Vagina (tissue), 2 donors: Measurements from ENCODE around the gene PITRM1. TPM values are rescaled to one million over a fixed set of nuclear protein-coding genes. Genes with fewer than 3 reads are reported as not detected.

ENCODE experiments used
- DNase-seq, 2 donors: peaks; one replicate each; pipeline ENCODE4 v3.0.0-alpha.2; 2017; ENCODE audit errors: extremely low spot score in 2 of 2
- H3K27ac ChIP-seq: fragments of 200-600 bp; sonication (generic); one replicate; pipeline ENCODE4 v1.5.1; 2019
- H3K27me3 ChIP-seq: fragments of 200-600 bp; sonication (generic); one replicate; pipeline ENCODE4 v1.5.1; 2019
- H3K36me3 ChIP-seq, 2 donors: fragments of 200-600 bp; sonication (generic); one replicate each; pipeline ENCODE4 v1.5.1; 2017 to 2019
- H3K4me1 ChIP-seq: fragments of 200-600 bp; sonication (generic); one replicate; pipeline ENCODE4 v1.5.1; 2019
- H3K4me3 ChIP-seq, 2 donors: fragments of 200-600 bp; sonication (generic); 1 replicate in 1 of 2; 2 replicates in 1 of 2; pipeline ENCODE4 v1.5.1; 2016 to 2019
- H3K9me3 ChIP-seq: fragments of 200-600 bp; sonication (generic); one replicate; pipeline ENCODE4 v1.5.1; 2019
- CTCF ChIP-seq, 3 experiments: fragments of 450-650 bp in 2 of 3; fragments of 200-600 bp in 1 of 3; sonication (generic) in 1 of 3; IDR thresholded peaks; one replicate each; pipeline ENCODE4 v1.5.1; 2017 to 2019; ENCODE audit warnings: antibody characterized with exemption in 3 of 3, mild to moderate bottlenecking in 2 of 3, moderate library complexity in 2 of 3
- POLR2A ChIP-seq, 2 donors: fragments of 450-650 bp; IDR thresholded peaks; one replicate each; pipeline ENCODE4 v1.6.1; 2017; ENCODE audit warnings: antibody characterized with exemption in 2 of 2, mild to moderate bottlenecking in 2 of 2, moderate library complexity in 2 of 2
- POLR2AphosphoS5 ChIP-seq, 2 donors: sonication (generic); formaldehyde crosslinking; IDR thresholded peaks; one replicate each; pipeline ENCODE4 v1.9.0; 2017; ENCODE audit warnings: antibody characterized with exemption in 2 of 2, mild to moderate bottlenecking in 2 of 2, low read depth in 1 of 2; ENCODE audit not compliant: insufficient read depth in 1 of 2
- intact Hi-C: fragments of 100-400 bp; cut with DNase I; formaldehyde crosslinking; loops from one replicate; pipeline ENCODE4 v1.15.1; 2023
- total RNA-seq: library from RNA; depleted of rRNA; stranded (reverse); fragments of >200 nt; gene quantifications from one replicate; pipeline ENCODE4 v1.2.3, GENCODE V29; 2016

Gene PITRM1
- total RNA-seq, 1 donor from 2014 or later: 58.9 TPM

GRCh38 chr10:3208481-3209406 lies 36.2 kb upstream of the PITRM1 start:
- Histone ChIP-seq H3K9me3 (no peaks in the 10 kb centered on the region), H3K36me3 (no peaks in the 10 kb centered on the region), H3K27ac (no peak overlapping the region), H3K4me1 (no peaks in the 10 kb centered on the region), H3K4me3 (no peak overlapping the region), H3K27me3 (no peaks in the 10 kb centered on the region)
- no peak for TF ChIP-seq POLR2A (IDR thresholded peaks at IDR 0.05)
- no peak for TF ChIP-seq POLR2AphosphoS5 (IDR thresholded peaks at IDR 0.05; ENCODE audit: insufficient read depth in 1 of 2, low read depth in 1 of 2)
- no peak for TF ChIP-seq CTCF (IDR thresholded peaks at IDR 0.05)
- intact Hi-C loops: no loop called here
- DNase-seq: no peak

- Histone ChIP-seq H3K4me3 (no peak overlapping the region), H3K27me3 (no peaks in the 10 kb centered on the region), H3K9me3 (no peaks in the 10 kb centered on the region), H3K27ac (no peak overlapping the region), H3K36me3 (no peaks in the 10 kb centered on the region), H3K4me1 (no peaks in the 10 kb centered on the region)
- no peak for DNase-seq
- intact Hi-C loops: no loop called here
- TF ChIP-seq POLR2A (IDR thresholded peaks at IDR 0.05): no peak
These were observed 34.8 kb upstream of the PITRM1 start for GRCh38 chr10:3207351-3207750.

- no peaks in the 10 kb centered on the region for H3K36me3 ChIP-seq
- no peak overlapping the region for H3K4me3 ChIP-seq
- intact Hi-C loops: no loop called here
- H3K27ac ChIP-seq: no peak overlapping the region
- H3K4me1 ChIP-seq: no peaks in the 10 kb centered on the region
- no peak for DNase-seq
- H3K9me3 ChIP-seq: no peaks in the 10 kb centered on the region
- TF ChIP-seq POLR2AphosphoS5 (IDR thresholded peaks at IDR 0.05; ENCODE audit: insufficient read depth in 1 of 2, low read depth in 1 of 2): no peak
- no peak for TF ChIP-seq POLR2A (IDR thresholded peaks at IDR 0.05)
- TF ChIP-seq CTCF (IDR thresholded peaks at IDR 0.05): no peak
- no peaks in the 10 kb centered on the region for H3K27me3 ChIP-seq
These were observed 34.1 kb upstream of the PITRM1 start for GRCh38 chr10:3206511-3207157.

- Histone ChIP-seq H3K36me3 (no peaks in the 10 kb centered on the region), H3K4me1 (no peaks in the 10 kb centered on the region), H3K27ac (no peak overlapping the region), H3K4me3 (no peak overlapping the region), H3K9me3 (no peaks in the 10 kb centered on the region), H3K27me3 (no peaks in the 10 kb centered on the region)
- no peak for TF ChIP-seq CTCF (IDR thresholded peaks at IDR 0.05)
- no peak for TF ChIP-seq POLR2AphosphoS5 (IDR thresholded peaks at IDR 0.05; ENCODE audit: insufficient read depth in 1 of 2, low read depth in 1 of 2)
- TF ChIP-seq POLR2A (IDR thresholded peaks at IDR 0.05): no peak
- DNase-seq: no peak
- intact Hi-C loops: no loop called here
These were observed 31.4 kb upstream of the PITRM1 start for GRCh38 chr10:3203972-3204371.

- TF ChIP-seq CTCF (IDR thresholded peaks at IDR 0.05): no peak
- no peak for TF ChIP-seq POLR2AphosphoS5 (IDR thresholded peaks at IDR 0.05; ENCODE audit: insufficient read depth in 1 of 2, low read depth in 1 of 2)
- TF ChIP-seq POLR2A (IDR thresholded peaks at IDR 0.05): no peak
- Histone ChIP-seq H3K9me3 (no peaks in the 10 kb centered on the region), H3K27ac (no peak overlapping the region), H3K27me3 (no peaks in the 10 kb centered on the region), H3K36me3 (no peaks in the 10 kb centered on the region), H3K4me3 (no peak overlapping the region), H3K4me1 (no peaks in the 10 kb centered on the region)
- DNase-seq: no peak
- intact Hi-C loops: no loop called here
These were observed 30.6 kb upstream of the PITRM1 start for GRCh38 chr10:3203016-3203811.
